HEK293 (cell line): ENCODE data around the gene C9orf152.

Experiments
- CTCF ChIA-PET: fragments of 350-600 bp; formaldehyde crosslinking; extraction: SDS; loops from one replicate; lab custom pipeline; 2021; ENCODE audit warnings: antibody characterized with exemption; lab: Yijun Ruan, JAX
- POLR2A ChIA-PET: fragments of 300-600 bp; formaldehyde crosslinking; extraction: SDS; loops from one replicate; lab custom pipeline; 2020; ENCODE audit warnings: antibody characterized with exemption, inconsistent platforms; lab: Yijun Ruan, JAX
- H3K27ac ChIP-seq: fragments of 200-500 bp; sonication (Bioruptor generic); 2 replicates; pipeline ENCODE4 v1.5.1; 2014; ENCODE audit warnings: low read depth, low read length, control low read depth, inconsistent platforms; ENCODE audit errors: extremely low read depth
- H3K36me3 ChIP-seq, 2 experiments: fragments of 200-500 bp in 1 of 2; sonication (Bioruptor generic) in 1 of 2; 1 replicate in 1 of 2; 2 replicates in 1 of 2; pipeline ENCODE4 v1.5.1; 2014 to 2017; ENCODE audit warnings: inconsistent platforms in 2 of 2, low read length in 2 of 2; ENCODE audit not compliant: control insufficient read depth in 2 of 2, insufficient read depth in 1 of 2
- H3K4me1 ChIP-seq: fragments of 200-500 bp; sonication (Bioruptor generic); 2 replicates; pipeline ENCODE4 v1.5.1; 2014; ENCODE audit warnings: mild to moderate bottlenecking, low read length, inconsistent platforms; ENCODE audit not compliant: control insufficient read depth, insufficient read depth
- H3K4me3 ChIP-seq: 2 replicates; pipeline ENCODE4 v1.5.1; 2011; ENCODE audit warnings: low read depth, mild to moderate bottlenecking, control low read depth, low read length, moderate library complexity
- H3K9me3 ChIP-seq: fragments of 200-500 bp; sonication (Bioruptor generic); 2 replicates; pipeline ENCODE4 v1.5.1; 2014; ENCODE audit warnings: low read depth, low read length, inconsistent platforms; ENCODE audit not compliant: control insufficient read depth, insufficient read depth
- EGR2 ChIP-seq: fragments of 450-650 bp; formaldehyde crosslinking; IDR thresholded peaks from 2 replicates; pipeline ENCODE4 v1.5.1; 2016; ENCODE audit warnings: low read depth, missing biosample characterization, missing genetic modification characterization
- KLF10 ChIP-seq: fragments of 450-650 bp; IDR thresholded peaks from 2 replicates; pipeline ENCODE4 v1.5.1; 2018; ENCODE audit warnings: missing biosample characterization, mild to moderate bottlenecking, missing genetic modification characterization
- KLF7 ChIP-seq: fragments of 450-650 bp; formaldehyde crosslinking; IDR thresholded peaks from 2 replicates; pipeline ENCODE4 v1.5.1; 2016; ENCODE audit warnings: missing biosample characterization, missing genetic modification characterization, borderline replicate concordance
- PRDM1 ChIP-seq: fragments of 450-650 bp; formaldehyde crosslinking; IDR thresholded peaks from 2 replicates; pipeline ENCODE4; 2016; ENCODE audit warnings: missing biosample characterization, missing genetic modification characterization
- SP2 ChIP-seq: fragments of 450-650 bp; formaldehyde crosslinking; IDR thresholded peaks from 2 replicates; pipeline ENCODE4 v1.5.1; 2016; ENCODE audit warnings: missing biosample characterization, missing genetic modification characterization
- ZBTB1 ChIP-seq: fragments of 450-650 bp; formaldehyde crosslinking; IDR thresholded peaks from 2 replicates; pipeline ENCODE4 v1.5.1; 2016; ENCODE audit warnings: missing biosample characterization, missing genetic modification characterization
- ZBTB21 ChIP-seq: fragments of 450-650 bp; formaldehyde crosslinking; IDR thresholded peaks from 2 replicates; pipeline ENCODE4 v1.5.1; 2017; ENCODE audit warnings: missing biosample characterization, missing genetic modification characterization
- ZEB2 ChIP-seq: fragments of 450-650 bp; formaldehyde crosslinking; IDR thresholded peaks from 2 replicates; pipeline ENCODE4 v1.5.1; 2016; ENCODE audit warnings: missing biosample characterization, missing genetic modification characterization
- ZNF169 ChIP-seq: fragments of 450-650 bp; formaldehyde crosslinking; IDR thresholded peaks from 2 replicates; pipeline ENCODE4 v1.5.1; 2016; ENCODE audit warnings: missing biosample characterization, missing genetic modification characterization
- ZNF184 ChIP-seq: fragments of 450-650 bp; IDR thresholded peaks from 2 replicates; pipeline ENCODE4 v1.5.1; 2018; ENCODE audit warnings: missing biosample characterization, mild to moderate bottlenecking, missing genetic modification characterization
- ZNF211 ChIP-seq: fragments of 450-650 bp; formaldehyde crosslinking; IDR thresholded peaks from 2 replicates; pipeline ENCODE4 v1.5.1; 2016; ENCODE audit warnings: low read depth, missing biosample characterization, missing genetic modification characterization
- ZNF214 ChIP-seq: fragments of 450-650 bp; formaldehyde crosslinking; IDR thresholded peaks from 2 replicates; pipeline ENCODE4 v1.5.1; 2017; ENCODE audit warnings: missing biosample characterization, mild to moderate bottlenecking, missing genetic modification characterization, borderline replicate concordance
- ZNF23 ChIP-seq: fragments of 450-650 bp; formaldehyde crosslinking; IDR thresholded peaks from 2 replicates; pipeline ENCODE4 v1.5.1; 2016; ENCODE audit warnings: missing biosample characterization, missing genetic modification characterization, borderline replicate concordance
- ZNF239 ChIP-seq: fragments of 450-650 bp; formaldehyde crosslinking; IDR thresholded peaks from 2 replicates; pipeline ENCODE4 v1.5.1; 2016; ENCODE audit warnings: missing biosample characterization, missing genetic modification characterization
- ZNF292 ChIP-seq: fragments of 450-650 bp; formaldehyde crosslinking; IDR thresholded peaks from 2 replicates; pipeline ENCODE4 v1.5.1; 2016; ENCODE audit warnings: low read depth, missing biosample characterization, missing genetic modification characterization, borderline replicate concordance
- ZNF341 ChIP-seq: fragments of 450-650 bp; formaldehyde crosslinking; IDR thresholded peaks from 2 replicates; pipeline ENCODE4; 2016; ENCODE audit warnings: low read depth, missing biosample characterization, missing genetic modification characterization
- ZNF394 ChIP-seq: fragments of 450-650 bp; formaldehyde crosslinking; IDR thresholded peaks from 2 replicates; pipeline ENCODE4 v1.5.1; 2016; ENCODE audit warnings: missing biosample characterization, missing genetic modification characterization, mild to moderate bottlenecking, moderate library complexity, borderline replicate concordance
- ZNF426 ChIP-seq: fragments of 450-650 bp; formaldehyde crosslinking; IDR thresholded peaks from 2 replicates; pipeline ENCODE4 v1.5.1; 2017; ENCODE audit warnings: missing biosample characterization, missing genetic modification characterization, mild to moderate bottlenecking, inconsistent platforms, moderate library complexity
- ZNF433 ChIP-seq: fragments of 450-650 bp; formaldehyde crosslinking; IDR thresholded peaks from 2 replicates; pipeline ENCODE4 v1.5.1; 2016; ENCODE audit warnings: missing biosample characterization, missing genetic modification characterization, low read depth
- ZNF521 ChIP-seq: fragments of 450-650 bp; formaldehyde crosslinking; IDR thresholded peaks from 2 replicates; pipeline ENCODE4 v1.5.1; 2017; ENCODE audit warnings: missing biosample characterization, mild to moderate bottlenecking, missing genetic modification characterization
- ZNF623 ChIP-seq: fragments of 450-650 bp; formaldehyde crosslinking; IDR thresholded peaks from 2 replicates; pipeline ENCODE4 v1.5.1; 2016; ENCODE audit warnings: missing biosample characterization, missing genetic modification characterization
- ZNF658 ChIP-seq: fragments of 450-650 bp; formaldehyde crosslinking; IDR thresholded peaks from 2 replicates; pipeline ENCODE4; 2016; ENCODE audit warnings: missing biosample characterization, missing genetic modification characterization
- ZNF707 ChIP-seq: fragments of 450-650 bp; formaldehyde crosslinking; IDR thresholded peaks from 2 replicates; pipeline ENCODE4 v1.5.1; 2016; ENCODE audit warnings: missing biosample characterization, missing genetic modification characterization
- ZSCAN16 ChIP-seq: fragments of 450-650 bp; formaldehyde crosslinking; IDR thresholded peaks from 2 replicates; pipeline ENCODE4 v1.5.1; 2016; ENCODE audit warnings: missing biosample characterization, missing genetic modification characterization
- ZXDB ChIP-seq: fragments of 450-650 bp; formaldehyde crosslinking; IDR thresholded peaks from 2 replicates; pipeline ENCODE4 v1.5.1; 2016; ENCODE audit warnings: missing biosample characterization, missing genetic modification characterization
- TF ChIP-seq, protein P1 (sequence below): fragments of 450-650 bp; formaldehyde crosslinking; IDR thresholded peaks from 2 replicates; pipeline ENCODE4 v1.5.1; 2017; ENCODE audit warnings: missing biosample characterization, missing genetic modification characterization
- TF ChIP-seq, protein P2 (sequence below): fragments of 450-650 bp; IDR thresholded peaks from 2 replicates; pipeline ENCODE4 v1.5.1; 2018; ENCODE audit warnings: missing biosample characterization, missing genetic modification characterization
- TF ChIP-seq, protein P3 (sequence below): fragments of 450-650 bp; formaldehyde crosslinking; IDR thresholded peaks from 2 replicates; pipeline ENCODE4 v1.5.1; 2016; ENCODE audit warnings: missing biosample characterization, missing genetic modification characterization
- TF ChIP-seq, protein P4 (sequence below): fragments of 450-650 bp; formaldehyde crosslinking; IDR thresholded peaks from 2 replicates; pipeline ENCODE4 v1.5.1; 2016; ENCODE audit warnings: missing biosample characterization, missing genetic modification characterization

C9orf152 gene

DNA sequence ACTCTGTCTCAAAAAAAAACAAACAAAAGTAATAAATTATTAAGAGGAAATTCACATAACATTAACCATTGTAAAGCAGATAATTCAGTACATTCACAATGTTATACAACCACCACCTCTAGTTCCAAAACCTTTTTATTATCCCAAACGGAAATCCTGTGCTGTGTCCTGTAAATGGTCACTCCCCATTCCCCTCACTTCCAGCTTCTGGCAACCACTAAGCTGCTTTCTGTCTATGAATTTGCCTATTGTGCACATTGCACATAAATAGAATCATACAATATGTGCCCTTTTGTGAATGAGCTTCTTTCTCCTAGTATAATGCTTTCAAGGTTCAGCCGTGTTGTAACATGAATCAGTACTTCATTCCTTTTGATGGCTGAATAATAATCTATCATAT, 20.8 kb downstream of the C9orf152 start:
- POLR2A ChIA-PET: no interaction called here
- CTCF ChIA-PET: interaction anchor here (0.6 to 6.5 kb wide), 2 partner anchors 30 to 400 kb away, joined by 6 to 112 read pairs; no protein-coding TSS in a partner anchor
- no peak overlapping the region for H3K4me3 ChIP-seq
- no peak for TF ChIP-seq ZNF23 (tag by site-specific recombination)
- no peak for TF ChIP-seq SP2 (tag by site-specific recombination)
- TF ChIP-seq EGR2: no peak
- TF ChIP-seq KLF10: no peak
- no peak for TF ChIP-seq KLF7
- no peak for TF ChIP-seq ZBTB21
- no peak for TF ChIP-seq ZBTB1
- TF ChIP-seq, protein P1, sequence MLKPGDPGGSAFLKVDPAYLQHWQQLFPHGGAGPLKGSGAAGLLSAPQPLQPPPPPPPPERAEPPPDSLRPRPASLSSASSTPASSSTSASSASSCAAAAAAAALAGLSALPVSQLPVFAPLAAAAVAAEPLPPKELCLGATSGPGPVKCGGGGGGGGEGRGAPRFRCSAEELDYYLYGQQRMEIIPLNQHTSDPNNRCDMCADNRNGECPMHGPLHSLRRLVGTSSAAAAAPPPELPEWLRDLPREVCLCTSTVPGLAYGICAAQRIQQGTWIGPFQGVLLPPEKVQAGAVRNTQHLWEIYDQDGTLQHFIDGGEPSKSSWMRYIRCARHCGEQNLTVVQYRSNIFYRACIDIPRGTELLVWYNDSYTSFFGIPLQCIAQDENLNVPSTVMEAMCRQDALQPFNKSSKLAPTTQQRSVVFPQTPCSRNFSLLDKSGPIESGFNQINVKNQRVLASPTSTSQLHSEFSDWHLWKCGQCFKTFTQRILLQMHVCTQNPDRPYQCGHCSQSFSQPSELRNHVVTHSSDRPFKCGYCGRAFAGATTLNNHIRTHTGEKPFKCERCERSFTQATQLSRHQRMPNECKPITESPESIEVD: no peak
- no peak for TF ChIP-seq ZNF521 (tag by site-specific recombination)
- no peak for TF ChIP-seq ZNF426 (tag by site-specific recombination)
- no peak for TF ChIP-seq ZNF211 (tag by site-specific recombination)
- TF ChIP-seq ZNF169 (tag by site-specific recombination): no peak
- TF ChIP-seq, protein P2, sequence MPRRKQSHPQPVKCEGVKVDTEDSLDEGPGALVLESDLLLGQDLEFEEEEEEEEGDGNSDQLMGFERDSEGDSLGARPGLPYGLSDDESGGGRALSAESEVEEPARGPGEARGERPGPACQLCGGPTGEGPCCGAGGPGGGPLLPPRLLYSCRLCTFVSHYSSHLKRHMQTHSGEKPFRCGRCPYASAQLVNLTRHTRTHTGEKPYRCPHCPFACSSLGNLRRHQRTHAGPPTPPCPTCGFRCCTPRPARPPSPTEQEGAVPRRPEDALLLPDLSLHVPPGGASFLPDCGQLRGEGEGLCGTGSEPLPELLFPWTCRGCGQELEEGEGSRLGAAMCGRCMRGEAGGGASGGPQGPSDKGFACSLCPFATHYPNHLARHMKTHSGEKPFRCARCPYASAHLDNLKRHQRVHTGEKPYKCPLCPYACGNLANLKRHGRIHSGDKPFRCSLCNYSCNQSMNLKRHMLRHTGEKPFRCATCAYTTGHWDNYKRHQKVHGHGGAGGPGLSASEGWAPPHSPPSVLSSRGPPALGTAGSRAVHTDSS: no peak
- no peaks in the 10 kb centered on the region for H3K4me1 ChIP-seq
- H3K9me3 ChIP-seq: no peaks in the 10 kb centered on the region
- no peaks in the 10 kb centered on the region for H3K36me3 ChIP-seq
- H3K27ac ChIP-seq: no peak overlapping the region

DNA sequence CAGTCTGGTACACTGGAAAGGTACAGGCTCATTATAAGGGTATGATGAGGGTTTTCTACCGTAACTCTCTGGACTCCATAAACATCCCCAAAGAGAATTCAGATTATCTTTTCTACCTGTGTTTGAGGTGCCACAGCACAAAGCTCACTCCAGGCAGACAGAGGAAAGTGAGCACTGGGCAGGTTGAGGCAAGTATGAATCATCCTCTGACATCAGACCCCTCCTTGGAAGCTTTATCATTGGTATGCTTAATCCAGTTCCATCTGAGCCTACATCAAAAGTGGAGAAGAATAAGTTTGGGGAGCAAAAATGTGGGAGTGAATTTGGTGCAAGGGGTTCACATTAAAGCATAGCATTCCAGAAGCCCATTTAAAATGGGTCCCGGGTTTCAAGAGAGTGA, 21.7 kb downstream of the C9orf152 start:
- Histone ChIP-seq H3K4me3 (no peak overlapping the region), H3K36me3 (no peaks in the 10 kb centered on the region), H3K4me1 (no peaks in the 10 kb centered on the region), H3K27ac (no peak overlapping the region), H3K9me3 (no peaks in the 10 kb centered on the region)
- POLR2A ChIA-PET: no interaction called here
- TF ChIP-seq ZNF341 (tag by site-specific recombination): no peak
- TF ChIP-seq ZNF394 (tag by site-specific recombination): no peak
- TF ChIP-seq ZNF292 (tag by site-specific recombination): no peak
- no peak for TF ChIP-seq ZXDB (tag by site-specific recombination)
- TF ChIP-seq ZEB2 (tag by site-specific recombination): no peak
- TF ChIP-seq ZSCAN16 (tag by site-specific recombination): no peak
- no peak for TF ChIP-seq ZNF184 (tag by site-specific recombination)
- TF ChIP-seq ZBTB1: no peak
- TF ChIP-seq PRDM1 (tag by site-specific recombination): no peak
- no peak for TF ChIP-seq ZNF707 (tag by site-specific recombination)
- TF ChIP-seq ZNF214: no peak
- no peak for TF ChIP-seq ZNF433 (tag by site-specific recombination)
- TF ChIP-seq, protein P3, sequence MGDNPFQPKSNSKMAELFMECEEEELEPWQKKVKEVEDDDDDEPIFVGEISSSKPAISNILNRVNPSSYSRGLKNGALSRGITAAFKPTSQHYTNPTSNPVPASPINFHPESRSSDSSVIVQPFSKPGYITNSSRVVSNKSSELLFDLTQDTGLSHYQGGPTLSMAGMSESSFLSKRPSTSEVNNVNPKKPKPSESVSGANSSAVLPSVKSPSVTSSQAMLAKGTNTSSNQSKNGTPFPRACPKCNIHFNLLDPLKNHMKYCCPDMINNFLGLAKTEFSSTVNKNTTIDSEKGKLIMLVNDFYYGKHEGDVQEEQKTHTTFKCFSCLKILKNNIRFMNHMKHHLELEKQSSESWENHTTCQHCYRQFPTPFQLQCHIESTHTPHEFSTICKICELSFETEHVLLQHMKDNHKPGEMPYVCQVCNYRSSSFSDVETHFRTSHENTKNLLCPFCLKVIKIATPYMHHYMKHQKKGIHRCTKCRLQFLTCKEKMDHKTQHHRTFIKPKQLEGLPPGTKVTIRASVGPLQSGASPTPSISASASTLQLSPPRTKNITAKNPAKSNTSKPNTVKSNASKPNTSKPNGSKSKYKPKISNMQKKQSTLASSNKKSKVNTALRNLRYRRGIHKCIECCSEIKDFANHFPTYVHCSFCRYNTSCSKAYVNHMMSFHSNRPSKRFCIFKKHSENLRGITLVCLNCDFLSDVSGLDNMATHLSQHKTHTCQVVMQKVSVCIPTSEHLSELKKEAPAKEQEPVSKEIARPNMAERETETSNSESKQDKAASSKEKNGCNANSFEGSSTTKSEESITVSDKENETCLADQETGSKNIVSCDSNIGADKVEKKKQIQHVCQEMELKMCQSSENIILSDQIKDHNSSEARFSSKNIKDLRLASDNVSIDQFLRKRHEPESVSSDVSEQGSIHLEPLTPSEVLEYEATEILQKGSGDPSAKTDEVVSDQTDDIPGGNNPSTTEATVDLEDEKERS: no peak
- no peak for TF ChIP-seq SP2 (tag by site-specific recombination)
- TF ChIP-seq ZNF239: no peak
- no peak for TF ChIP-seq ZNF658 (tag by site-specific recombination)
- TF ChIP-seq ZNF623 (tag by site-specific recombination): no peak
- TF ChIP-seq, protein P4, sequence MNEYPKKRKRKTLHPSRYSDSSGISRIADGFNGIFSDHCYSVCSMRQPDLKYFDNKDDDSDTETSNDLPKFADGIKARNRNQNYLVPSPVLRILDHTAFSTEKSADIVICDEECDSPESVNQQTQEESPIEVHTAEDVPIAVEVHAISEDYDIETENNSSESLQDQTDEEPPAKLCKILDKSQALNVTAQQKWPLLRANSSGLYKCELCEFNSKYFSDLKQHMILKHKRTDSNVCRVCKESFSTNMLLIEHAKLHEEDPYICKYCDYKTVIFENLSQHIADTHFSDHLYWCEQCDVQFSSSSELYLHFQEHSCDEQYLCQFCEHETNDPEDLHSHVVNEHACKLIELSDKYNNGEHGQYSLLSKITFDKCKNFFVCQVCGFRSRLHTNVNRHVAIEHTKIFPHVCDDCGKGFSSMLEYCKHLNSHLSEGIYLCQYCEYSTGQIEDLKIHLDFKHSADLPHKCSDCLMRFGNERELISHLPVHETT: no peak
- CTCF ChIA-PET: interaction anchor here (0.9 to 6.5 kb wide), 3 partner anchors 31 to 458 kb away, joined by 3 to 112 read pairs (median 55); no protein-coding TSS in a partner anchor
